ENCODE results near the gene IL12RB1. TPM values are rescaled to one million over a fixed set of nuclear protein-coding genes. Genes with fewer than 3 reads are reported as not detected.

IL12RB1 gene
- total RNA-seq, 4 donors from 2014 or later: 0.49 to 4.8 (median 2.2) TPM

- no peak for TF ChIP-seq CTCF (IDR thresholded peaks at IDR 0.05; ENCODE audit: low read depth)
Observed at GRCh38 chr19:18083929-18084684, 2.6 kb downstream of the IL12RB1 start.

- no peak for TF ChIP-seq CTCF (IDR thresholded peaks at IDR 0.05; ENCODE audit: low read depth)
Observed at GRCh38 chr19:18074192-18074591, 12.5 kb downstream of the IL12RB1 start.

GRCh38 chr19:18073197-18073596, 13.5 kb downstream of the IL12RB1 start:
- TF ChIP-seq CTCF (IDR thresholded peaks at IDR 0.05; ENCODE audit: low read depth): no peak

- TF ChIP-seq CTCF (IDR thresholded peaks at IDR 0.05; ENCODE audit: low read depth): no peak
Observed at GRCh38 chr19:18072335-18072734, 14.4 kb downstream of the IL12RB1 start.

GRCh38 chr19:18070181-18070580, 16.6 kb downstream of the IL12RB1 start:
- no peak for TF ChIP-seq CTCF (IDR thresholded peaks at IDR 0.05; ENCODE audit: low read depth)

GRCh38 chr19:18069383-18069782, 17.4 kb downstream of the IL12RB1 start:
- no peak for TF ChIP-seq CTCF (IDR thresholded peaks at IDR 0.05; ENCODE audit: low read depth)

- no peak for TF ChIP-seq CTCF (IDR thresholded peaks at IDR 0.05; ENCODE audit: low read depth)
Observed at GRCh38 chr19:18068395-18068794, 18.3 kb downstream of the IL12RB1 start.

Measured in subcutaneous adipose tissue (tissue), 4 donors.